ENCODE measurements around the gene SLC66A2.
"Not testable (repeated sequence)": the region's sequence is repeated elsewhere in the genome, so short reads cannot be mapped to it uniquely, and the experiment has no call there.

The SLC66A2 gene

DNA sequence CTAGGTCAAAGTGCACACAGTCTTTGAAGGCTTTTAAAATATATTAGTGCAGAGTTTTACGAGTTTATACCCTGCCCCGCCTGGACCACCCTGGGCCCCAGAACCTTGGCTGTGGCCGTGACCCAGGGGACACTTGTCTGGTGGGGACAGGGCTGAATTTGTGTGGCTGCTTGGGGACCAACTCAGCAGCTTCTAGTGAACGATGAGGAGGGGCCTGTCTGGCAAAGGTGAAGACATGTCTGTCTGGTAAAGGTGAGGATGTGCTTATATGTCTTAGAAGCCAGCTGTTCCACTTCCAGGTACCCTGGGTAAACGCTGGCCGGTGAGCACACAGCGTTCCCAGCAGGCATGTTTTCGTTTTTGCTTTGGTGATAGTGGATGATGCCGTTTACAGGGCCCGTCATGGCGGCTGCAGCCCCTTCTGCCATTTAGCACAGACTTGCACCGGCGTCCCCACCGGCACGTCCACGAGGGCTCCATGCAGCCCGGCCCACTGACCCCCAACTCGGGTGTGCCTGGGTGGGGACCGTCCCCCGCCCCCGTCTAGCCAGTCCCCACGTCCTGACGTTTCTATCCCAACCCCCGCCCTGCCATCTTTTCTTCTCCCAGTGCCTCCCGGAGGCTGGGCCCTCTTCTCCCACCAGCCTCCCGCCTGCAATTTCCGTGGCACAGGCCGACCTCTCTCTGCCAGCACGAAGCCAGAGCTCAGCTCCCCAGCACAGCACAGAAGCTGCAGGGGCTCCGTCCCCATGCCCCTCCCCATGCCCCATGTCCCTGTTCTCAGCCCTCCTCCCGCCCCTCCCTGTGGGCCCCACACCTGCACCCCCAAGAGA is 67.8 kb downstream of the SLC66A2 start:
- FAIRE-seq (no peak), DNase-seq (ENCODE audit: low spot score) (no peak)

- FAIRE-seq = no peak
- no peak for DNase-seq (ENCODE audit: low spot score)
These were observed 68.8 kb downstream of the SLC66A2 start for GRCh38 chr18:79882522-79883241.

GRCh38 chr18:79881695-79882094 is 69.8 kb downstream of the SLC66A2 start:
- FAIRE-seq (no peak), DNase-seq (ENCODE audit: low spot score) (no peak)

GRCh38 chr18:79879566-79879965 is 71.9 kb downstream of the SLC66A2 start:
- FAIRE-seq = no peak
- DNase-seq (ENCODE audit: low spot score) = no peak

DNA sequence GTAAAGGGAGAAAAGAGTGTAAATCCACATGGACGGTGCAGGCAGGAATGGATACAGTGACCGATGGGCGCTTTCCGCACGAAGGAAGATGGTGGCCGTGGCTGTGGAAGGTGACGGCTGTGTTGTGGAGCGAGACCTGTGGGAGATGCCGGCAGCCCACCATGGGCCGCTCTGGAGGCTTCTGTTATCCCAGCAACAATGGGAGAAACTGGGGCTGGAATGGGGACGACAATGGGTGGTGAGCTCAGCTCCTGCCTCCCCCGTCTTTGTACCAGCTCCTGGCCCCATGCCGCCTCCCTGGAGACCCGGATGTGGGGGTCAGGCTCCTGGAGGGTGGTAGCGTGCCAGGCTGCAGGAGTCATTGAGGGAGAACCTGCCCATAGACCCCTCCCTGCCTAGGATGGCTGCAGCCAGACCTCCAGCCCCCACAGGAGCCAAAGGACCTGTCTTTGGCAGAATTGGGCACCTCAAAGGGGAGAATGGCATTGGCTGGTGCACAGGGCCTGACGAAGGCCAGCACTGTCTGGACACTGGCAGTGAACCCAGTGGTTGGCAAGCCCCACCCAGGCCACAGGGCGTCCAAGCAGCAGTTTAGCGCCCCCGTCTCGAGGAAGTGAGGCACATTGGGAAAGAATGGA is 72.6 kb downstream of the SLC66A2 start:
- FAIRE-seq = no peak

DNA sequence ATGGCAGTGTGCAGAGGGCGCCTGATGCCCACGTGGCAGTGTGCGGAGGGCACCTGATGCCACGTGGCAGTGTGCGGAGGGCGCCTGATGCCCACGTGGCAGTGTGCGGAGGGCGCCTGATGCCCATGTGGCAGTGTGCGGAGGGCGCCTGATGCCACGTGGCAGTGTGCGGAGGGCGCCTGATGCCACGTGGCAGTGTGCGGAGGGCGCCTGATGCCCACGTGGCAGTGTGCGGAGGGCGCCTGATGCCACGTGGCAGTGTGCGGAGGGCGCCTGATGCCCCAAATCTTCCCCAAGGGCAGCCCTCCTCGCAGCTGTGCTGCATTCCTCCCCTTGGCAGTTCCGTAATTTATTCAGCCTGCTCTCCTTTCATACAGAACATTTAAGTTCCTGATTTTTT is 73.2 kb downstream of the SLC66A2 start:
- not testable (repeated sequence) for DNase-seq (ENCODE audit: low spot score); FAIRE-seq

More for the DNA sequence above, 72.6 kb downstream of the SLC66A2 start:
- no peak for DNase-seq (ENCODE audit: low spot score)

DNA sequence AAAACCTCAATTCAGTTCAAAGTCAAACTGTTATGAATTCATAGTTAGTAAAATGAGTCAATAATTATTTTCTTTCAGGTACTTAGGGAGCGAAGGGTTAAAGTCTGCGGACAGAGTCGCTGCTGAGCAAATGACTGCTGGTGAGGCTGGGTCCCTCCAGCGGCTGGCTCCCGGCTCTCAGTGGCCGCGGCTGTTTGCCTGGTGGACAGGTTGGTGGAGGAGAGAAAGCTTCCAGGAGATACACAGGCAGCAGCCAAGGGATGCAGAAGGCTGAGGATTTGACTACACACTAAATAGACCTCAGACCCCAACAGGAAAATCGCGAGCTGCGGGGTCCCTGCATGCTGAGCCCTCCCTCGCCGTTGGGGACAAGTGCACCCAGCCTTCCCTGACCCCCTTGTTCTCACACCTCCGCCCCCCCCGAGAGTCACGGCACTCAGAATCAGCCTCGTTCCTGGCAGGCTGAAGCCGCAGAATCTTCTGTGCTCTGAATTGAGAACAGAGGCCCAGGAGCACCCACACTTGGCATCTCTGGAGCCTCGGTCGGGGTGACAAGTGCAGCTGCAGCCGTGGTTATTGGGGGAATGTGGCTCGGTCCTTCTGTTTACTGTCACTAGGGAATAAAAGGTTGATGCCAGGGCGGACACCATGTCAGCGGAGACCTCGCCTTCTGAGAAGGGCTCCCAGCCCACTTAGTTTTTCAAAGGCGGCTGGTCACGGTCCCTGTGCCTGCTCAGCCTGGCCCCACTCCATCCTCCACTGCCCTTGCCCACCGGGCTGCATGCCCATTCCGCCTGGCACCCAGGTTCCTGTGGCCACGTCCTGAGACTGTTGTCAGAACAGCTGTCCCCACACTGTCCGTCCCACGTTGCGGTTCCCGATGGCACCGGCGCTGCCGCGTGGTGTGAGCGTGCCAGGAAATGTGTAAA is 74.0 kb downstream of the SLC66A2 start:
- DNase-seq (ENCODE audit: low spot score) = no peak
- no peak for FAIRE-seq

DNA sequence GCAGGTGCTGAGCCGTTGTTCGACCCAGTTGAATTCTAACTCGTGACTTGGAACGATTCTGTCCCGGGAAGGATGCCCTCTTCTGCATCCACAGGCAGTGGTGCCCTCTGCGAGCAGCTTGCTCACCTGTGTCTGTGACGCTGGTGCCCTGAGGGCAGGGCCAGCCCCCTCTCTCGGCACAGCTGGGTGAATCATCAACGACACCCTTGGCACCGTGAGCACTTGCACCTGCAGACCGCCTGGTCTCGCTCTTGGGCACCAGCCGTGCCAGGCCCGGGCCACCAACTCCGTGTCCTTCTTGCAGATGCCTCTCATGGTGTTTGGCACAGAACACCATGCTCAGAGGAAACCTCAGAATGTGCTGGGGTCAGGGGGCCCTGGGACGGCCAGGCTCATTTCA is 75.0 kb downstream of the SLC66A2 start:
- FAIRE-seq (no peak), DNase-seq (ENCODE audit: low spot score) (no peak)

- no peak for FAIRE-seq
- no peak for DNase-seq (ENCODE audit: low spot score)
These were observed 75.5 kb downstream of the SLC66A2 start for GRCh38 chr18:79875931-79876461.

GRCh38 chr18:79875531-79875919 is 75.9 kb downstream of the SLC66A2 start:
- FAIRE-seq = no peak
- no peak for DNase-seq (ENCODE audit: low spot score)

DNA sequence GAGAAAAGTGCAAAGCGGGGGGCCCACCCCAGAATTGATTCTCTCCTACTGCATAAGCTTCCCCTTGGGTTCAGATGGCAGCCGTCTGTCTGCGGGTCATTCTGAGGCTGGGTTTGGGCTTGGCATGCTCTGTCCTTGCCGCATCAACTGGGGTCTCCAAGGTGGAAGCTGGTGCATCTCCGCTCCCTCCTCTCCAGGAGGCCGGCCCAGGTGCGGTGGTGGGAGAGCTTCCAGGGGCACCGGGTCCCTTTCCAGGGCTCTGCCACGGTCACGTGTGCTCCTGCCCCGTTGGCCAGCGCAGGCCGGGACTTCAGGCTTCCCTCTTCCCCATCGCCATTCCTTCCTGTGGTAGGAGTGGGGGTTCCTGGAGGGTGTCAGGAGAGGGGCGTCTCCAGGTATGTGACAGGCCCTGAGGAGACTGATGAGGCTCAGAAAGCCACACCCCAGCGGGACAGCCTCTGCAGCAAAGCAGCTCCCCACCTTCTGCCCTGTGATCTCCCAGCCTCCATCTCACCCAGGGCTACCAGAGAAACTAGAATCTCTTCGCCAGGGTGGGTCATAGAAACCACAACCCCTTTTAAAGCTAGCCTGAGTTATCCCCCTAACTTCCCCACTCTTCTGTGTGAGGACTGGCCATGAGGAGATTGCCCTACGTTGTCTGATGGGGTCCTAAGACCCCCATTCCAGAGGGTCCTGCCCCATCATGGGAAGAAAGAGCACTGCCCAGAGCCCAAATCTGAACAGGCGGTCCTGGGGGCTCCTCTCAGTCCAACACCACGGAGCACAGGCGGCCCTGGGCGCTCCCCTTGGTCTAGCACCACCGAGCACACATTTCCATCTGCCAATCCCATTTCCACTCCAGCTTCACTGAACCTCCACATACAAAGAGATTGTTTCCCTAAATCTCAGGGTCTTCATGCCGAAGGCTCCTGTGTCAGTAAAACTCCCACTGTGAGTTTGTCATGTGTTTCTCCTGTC is 76.6 kb downstream of the SLC66A2 start:
- DNase-seq (ENCODE audit: low spot score) = no peak
- FAIRE-seq = no peak

DNA sequence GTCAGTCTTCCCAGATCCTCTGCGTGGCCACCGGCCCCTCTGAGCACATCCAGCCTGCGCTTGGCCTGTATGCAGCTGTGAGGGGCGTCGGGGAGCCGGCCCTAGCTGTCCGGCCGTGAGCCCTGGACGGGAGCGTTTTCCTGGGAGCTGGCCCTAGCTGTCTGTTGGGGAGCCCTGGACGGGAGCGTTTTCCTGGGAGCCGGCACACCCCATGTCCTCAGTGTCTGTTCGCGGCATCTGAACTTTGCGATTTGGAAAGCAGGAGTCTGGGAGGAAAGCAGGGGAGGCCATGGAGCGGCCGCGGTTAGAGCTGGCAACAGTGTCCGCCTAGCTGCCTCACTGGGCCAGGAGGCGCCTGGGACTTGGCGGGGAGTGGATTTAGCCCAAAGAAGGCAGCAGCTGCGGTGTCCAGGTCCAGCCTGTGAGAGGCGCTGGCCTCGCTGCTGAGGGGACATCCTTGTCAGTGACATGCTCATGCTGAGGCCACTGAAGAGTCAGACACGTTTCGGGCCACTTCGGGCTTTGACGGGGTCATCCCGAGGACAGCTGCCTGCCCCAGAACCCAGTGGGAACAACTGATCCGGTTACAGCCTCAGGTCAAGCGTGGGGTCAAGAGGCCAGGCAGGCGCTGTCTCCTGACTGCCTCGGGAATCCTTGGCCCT is 77.9 kb downstream of the SLC66A2 start:
- FAIRE-seq = no peak

DNA sequence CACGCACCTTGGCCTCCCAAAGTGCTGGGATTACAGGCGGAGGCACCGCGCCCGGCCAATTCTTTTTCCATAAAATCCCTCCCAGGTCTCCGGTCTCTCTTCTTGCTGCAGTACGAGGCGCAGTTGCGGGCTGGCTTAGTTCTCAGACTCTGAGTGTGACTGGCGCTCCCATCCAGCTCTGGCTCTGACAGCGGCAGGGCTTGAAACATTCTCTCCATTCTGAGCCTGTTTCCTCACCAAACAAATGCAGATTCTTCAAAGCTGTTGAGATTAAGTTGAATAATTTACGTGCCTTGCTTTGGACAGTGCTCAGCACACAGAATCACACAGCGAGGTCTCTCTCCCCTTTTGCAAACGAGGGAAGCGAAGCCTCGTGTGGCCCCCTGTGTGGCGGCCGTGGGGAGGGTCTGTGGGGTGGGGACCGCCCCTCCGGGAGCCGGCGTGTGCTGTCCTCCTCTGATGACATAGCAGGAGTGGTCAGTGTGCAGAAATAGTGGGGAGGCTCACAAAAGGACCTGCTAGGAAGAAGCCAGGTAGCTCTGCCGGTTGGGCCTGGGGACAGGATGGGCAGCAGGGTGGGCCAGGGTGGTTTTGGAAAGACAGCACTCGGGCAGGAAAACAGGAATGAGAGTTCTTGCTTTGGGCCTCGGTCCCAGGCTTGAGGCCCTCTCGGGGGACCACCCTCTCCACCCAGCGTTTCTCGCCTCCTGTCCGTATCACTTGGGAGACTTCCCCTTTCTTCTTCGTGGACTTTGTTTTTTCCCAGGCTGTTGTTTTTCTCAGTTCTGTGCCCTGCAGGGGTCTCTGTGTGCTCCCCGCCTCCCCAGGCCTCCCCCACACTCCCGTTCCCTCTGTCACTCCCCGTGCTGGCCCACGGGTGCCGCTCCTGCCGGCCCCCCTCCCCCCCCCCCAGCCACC is 78.7 kb downstream of the SLC66A2 start:
- no peak for DNase-seq (ENCODE audit: low spot score)

More for the DNA sequence above, 77.9 kb downstream of the SLC66A2 start:
- DNase-seq (ENCODE audit: low spot score) = no peak

GRCh38 chr18:79871481-79872091 is 79.9 kb downstream of the SLC66A2 start:
- DNase-seq (ENCODE audit: low spot score) (no peak), FAIRE-seq (no peak)

More for the DNA sequence above, 78.7 kb downstream of the SLC66A2 start:
- FAIRE-seq = no peak

- FAIRE-seq (no peak), DNase-seq (ENCODE audit: low spot score) (no peak)
These were observed 80.4 kb downstream of the SLC66A2 start for GRCh38 chr18:79871026-79871390.

- no peak for FAIRE-seq
- DNase-seq (ENCODE audit: low spot score) = no peak
These were observed 81.0 kb downstream of the SLC66A2 start for GRCh38 chr18:79870301-79871025.

All from RCC 7860 (cell line).